HT1080 (cell line): ENCODE measurements around the gene KCNQ1. TPM values are rescaled to one million over a fixed set of nuclear protein-coding genes. Genes with fewer than 3 reads are reported as not detected.

Experiments used
- DNase-seq: peaks from one replicate; pipeline ENCODE4 v3.0.0-alpha.2; 2015; ENCODE audit warnings: low read depth
- total RNA-seq: library from RNA; depleted of rRNA; stranded (reverse); fragments of >200 nt; shearing (Covaris generic); gene quantifications from 2 replicates; pipeline ENCODE4 v1.2.3, GENCODE V29; 2014

Gene KCNQ1
- total RNA-seq, 1 experiment from 2014 or later, result not detected

GRCh38 chr11:2509481-2510001 is 64.7 kb downstream of the KCNQ1 start:
- DNase-seq, result no peak

DNA sequence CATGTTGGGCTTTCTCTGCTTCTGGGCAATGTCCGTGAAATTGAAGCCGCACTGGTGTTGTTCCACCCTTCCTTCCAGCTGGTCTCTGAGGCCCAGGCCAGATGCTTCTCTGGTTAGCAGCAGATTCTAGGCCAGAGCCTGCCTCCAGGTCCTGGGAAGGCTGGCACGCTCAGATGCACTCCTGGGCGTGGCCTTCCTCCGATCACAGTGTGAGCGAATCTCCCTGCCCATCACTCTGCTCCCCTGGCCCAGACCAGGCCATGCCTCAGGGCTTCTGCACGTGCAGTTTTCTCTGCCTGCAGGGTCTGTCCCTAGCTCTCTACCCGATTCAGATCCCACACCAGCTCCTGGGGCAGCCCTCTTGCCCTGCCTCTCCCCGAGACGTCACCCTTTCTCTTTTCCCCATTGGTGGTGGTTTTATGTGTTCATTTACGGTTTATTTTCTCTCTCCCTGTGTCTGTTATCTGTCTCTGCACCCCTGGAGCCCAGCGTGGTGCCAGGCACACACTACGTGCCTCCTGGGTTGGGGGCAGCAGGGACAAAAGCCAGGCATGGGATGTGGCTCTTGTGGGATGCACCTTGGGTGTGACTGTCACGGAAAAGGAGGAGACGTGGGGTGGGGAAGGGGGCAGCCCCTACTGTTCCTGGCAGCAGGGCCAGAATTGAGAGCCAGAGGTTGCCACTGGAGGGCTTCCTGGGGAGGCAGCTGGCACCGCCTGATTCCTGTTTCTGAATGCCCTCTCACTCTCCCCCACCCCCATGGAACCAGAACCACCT is 66.0 kb downstream of the KCNQ1 start:
- no peak for DNase-seq

DNA sequence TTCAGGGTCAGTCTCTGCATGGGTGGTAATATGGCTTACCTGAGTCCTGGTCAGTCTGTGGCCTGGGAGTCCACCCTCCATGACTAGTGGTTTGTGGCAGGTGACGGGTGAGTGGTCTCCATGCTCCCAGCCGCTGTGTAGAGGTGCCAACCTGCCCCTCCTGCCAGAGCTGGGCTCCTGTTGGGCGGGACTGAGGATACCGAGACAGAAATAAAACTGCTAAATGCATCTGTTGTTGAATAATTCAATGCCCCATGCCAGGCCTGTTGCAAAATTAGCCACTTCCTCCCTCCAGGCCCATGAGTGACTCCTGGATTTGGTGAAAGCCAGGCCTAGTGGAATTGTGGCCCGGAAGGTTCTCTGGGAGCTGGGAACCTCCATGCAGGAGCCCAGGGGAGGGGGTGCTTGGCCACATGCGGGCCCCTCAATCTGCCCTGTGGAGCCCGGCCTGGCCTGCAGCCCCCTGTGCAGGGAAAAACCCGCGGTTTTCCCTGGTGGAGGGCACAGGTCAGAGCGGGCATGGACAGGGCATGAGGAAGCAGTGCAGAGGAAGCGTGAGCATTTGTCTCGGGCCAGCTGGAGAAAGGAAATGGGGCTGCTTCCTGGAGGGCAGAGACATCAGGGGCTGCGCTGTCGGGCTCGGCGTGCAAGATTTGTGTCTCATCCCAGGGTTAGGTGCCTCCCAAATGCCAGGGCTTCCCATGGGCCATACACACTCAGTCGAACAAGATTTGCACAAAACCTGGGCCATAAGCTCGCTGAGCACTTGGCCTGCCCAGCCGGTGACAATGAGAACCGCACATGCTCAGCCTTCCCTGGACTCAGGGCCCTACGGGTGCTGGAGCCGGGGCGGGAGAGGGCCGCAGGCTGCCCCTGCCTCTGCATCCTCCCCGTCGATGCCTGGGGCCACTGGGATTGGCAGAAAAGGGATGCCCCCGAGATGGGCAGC is 66.9 kb downstream of the KCNQ1 start:
- no peak for DNase-seq

GRCh38 chr11:2512431-2513407 is 67.9 kb downstream of the KCNQ1 start:
- DNase-seq, result no peak

DNA sequence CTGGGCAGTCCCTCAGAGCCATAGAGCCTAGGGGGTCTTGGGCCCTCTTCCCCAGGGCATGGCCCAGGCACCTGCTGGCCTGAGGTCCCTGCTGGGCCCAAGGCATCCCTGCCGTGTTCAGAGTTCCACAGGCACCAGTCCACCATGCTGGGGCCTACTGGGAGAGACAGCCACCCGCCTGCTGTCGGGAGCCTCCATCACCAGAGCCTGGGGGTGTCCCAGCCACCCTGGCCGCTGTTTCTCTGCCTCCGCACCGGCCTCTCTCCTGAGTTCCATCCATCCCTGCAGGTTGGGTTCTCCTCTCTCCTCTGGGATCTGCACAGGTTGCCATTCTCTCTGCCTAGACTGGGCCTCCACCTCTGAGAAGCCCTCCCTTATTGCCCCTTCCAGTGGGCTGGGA is 68.6 kb downstream of the KCNQ1 start:
- no peak for DNase-seq

GRCh38 chr11:2515401-2516275 is 70.8 kb downstream of the KCNQ1 start:
- DNase-seq, result no peak

DNA sequence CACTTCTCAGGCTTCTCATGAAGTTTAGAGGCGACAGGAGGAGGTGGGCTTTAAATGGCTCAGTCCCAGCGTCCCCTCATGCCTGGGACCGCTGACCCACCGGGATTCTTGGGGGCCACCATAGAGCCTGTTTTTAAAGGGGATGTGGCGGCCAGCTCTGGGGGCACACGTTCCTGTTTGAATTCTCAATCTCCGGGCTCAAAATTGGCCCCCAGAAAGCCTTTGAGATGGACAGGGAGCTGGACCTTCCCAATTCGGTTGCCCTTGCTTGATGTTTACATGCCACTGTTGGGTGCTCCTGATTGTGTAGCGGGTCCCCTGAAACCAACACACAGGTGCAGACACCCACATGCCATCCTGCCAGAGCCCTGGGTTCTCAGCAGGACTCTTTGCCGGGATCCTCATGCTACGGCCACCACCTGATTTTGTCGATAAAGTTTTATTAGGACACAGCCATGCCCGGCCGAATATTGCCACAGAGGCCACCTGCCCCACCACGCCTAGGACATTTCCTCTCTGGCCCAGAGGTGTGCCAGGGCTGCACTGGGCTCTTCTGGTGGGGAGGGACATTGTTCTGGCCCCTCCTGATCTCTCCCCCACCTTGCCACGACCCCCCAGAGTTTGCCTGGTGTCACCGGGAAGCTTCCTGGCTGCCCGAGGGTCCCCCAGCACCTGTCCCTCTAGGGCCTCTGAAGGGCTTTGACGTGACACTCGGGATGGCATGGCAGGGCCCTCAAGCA is 71.6 kb downstream of the KCNQ1 start:
- no peak for DNase-seq

DNA sequence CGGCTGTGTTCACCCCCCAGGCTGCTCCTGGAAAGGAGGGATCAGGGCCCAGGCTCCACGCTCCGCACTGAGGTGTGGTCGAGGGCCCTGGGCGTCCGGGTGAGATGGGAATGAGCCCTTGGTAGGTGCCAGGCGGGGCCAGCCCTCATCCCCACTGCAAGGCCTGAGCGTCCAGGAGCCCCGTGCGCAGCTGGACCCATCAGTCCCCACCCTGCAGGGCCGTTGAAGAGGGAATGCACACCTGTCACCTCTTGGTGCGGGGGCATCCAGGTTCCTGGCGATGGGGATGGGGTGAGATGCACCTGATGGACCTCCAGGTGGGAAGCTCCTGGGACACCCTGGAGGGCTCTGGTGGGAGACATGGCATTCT is 72.2 kb downstream of the KCNQ1 start:
- no peak for DNase-seq

- DNase-seq, result no peak
Observed at GRCh38 chr11:2517386-2518064, 72.7 kb downstream of the KCNQ1 start.

- DNase-seq, result no peak
Observed at GRCh38 chr11:2518111-2518982, 73.5 kb downstream of the KCNQ1 start.

- DNase-seq, result no peak
Observed at GRCh38 chr11:2518983-2519340, 74.2 kb downstream of the KCNQ1 start.

GRCh38 chr11:2519517-2519861 is 74.7 kb downstream of the KCNQ1 start:
- no peak for DNase-seq

DNA sequence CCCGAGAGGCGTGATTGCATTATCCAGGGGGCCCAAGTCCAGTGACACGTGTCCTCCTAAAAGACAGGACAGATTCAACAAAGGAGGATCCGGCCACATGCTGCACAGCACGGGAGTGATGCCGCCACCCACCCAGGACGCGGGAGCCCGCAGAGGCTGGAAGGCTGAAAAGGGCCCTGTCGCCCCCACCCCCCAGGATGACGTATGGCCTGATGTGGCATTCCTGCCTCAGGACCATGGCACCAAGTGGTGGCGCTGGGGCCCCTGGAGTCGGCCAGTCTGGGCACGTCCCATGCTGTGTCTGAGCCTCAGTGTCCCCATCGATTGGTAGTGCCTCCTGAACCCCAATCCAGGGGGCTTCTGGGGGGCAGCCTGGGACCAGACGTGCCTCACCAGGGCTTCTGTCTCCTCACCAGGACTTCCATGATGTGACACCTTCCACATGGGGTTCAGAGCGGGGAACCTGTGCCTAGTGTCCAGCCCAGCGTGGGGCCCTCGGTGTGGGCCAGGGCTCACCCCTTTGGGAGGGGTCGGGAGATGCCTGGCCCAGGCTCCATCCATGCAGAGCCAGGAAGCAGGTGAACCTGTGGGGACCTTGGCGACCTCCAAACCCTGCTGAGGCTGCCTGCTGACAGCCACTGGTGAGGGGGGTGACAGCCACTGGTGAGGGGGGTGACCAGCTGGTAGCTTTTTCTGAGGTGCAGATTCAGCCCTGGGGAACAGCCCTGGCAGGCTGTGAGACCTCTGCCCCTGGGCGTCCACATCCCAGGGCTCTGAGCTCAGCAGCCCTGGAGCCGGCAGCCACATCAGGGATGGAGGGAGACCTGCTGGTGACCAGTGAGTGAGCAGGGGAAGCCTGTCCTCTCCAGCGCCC is 75.3 kb downstream of the KCNQ1 start:
- DNase-seq, result no peak

GRCh38 chr11:2520736-2521035 is 75.9 kb downstream of the KCNQ1 start:
- no peak for DNase-seq

DNA sequence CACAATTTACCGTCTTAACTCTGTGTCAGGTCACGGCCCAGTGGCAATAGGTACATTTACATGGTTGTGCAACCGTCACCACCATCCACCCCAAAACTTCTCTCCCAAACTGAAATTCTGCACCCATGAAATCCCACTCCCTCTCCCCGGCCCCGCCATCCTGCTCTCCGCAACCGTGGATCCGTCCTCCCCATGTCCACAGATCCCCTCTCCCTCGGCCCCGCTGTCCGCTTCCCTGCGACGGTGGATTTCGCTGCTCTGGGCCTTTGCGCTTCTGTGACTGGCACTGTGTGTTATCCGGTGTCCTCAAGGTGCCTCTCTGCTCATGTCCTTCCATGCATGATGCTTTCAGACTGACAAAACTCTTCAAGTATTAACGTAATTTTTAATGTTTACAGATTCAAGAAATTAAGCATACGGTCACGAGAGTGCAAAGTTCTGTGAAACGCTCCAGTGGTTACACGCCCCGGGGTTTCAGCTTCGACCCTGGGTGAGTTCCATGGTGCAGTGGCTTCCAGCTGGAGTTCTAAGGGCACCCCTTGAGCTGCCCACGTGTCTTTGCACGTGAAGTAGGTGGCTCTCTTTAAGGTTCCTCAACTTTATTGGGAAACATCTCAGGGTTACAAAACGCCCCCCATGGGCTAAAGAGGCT is 76.4 kb downstream of the KCNQ1 start:
- DNase-seq, result no peak
